ENCODE measurements around the gene MRPL28.

The MRPL28 gene

GRCh38 chr16:373020-373598 is 2.8 kb upstream of the MRPL28 start:
- DNase-seq (ENCODE audit: low read depth) = no peak
- no peak for TF ChIP-seq CTCF (IDR thresholded peaks at IDR 0.05; ENCODE audit: insufficient read depth, low read depth, low read length, missing control alignments)
- H3K4me3 ChIP-seq (ENCODE audit: low read length) = no peak overlapping the region

DNA sequence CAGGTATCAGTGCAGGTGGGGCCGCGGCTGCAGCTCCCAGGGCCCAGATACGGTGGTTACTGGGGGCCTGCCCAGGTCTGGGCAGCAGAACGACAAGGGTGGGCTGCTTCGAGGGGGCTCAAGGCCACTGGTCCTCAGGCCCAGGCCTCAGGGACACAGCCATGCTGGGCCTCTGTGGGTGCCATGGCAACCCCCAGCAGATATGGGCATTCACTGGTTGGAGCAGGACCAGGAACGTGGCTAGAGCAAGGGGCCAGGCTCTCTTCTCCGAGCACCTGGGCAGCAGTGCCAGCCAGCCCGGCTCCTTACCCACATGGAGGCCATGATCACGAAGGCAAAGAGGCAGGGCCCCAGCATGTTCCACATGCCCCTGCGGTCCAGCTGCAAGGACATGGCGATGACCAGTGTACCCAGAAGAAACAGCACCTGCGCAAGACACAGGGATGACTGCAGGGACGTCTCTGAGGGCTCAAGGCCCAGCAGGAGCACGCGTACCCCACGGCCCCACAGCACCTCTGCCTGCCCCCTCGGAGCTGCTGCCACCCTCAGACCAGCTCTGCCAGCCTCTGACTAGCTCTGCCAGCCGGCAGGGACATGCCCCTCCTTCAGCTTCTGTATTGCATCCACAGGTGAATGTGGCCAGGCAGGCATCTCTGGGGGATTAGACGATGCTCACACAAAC is 2.1 kb upstream of the MRPL28 start:
- no peak overlapping the region for H3K4me3 ChIP-seq (ENCODE audit: low read length)
- TF ChIP-seq CTCF (IDR thresholded peaks at IDR 0.05; ENCODE audit: insufficient read depth, low read depth, low read length, missing control alignments) = no peak
- DNase-seq (ENCODE audit: low read depth) = no peak

- no peak for TF ChIP-seq CTCF (IDR thresholded peaks at IDR 0.05; ENCODE audit: insufficient read depth, low read depth, low read length, missing control alignments)
- DNase-seq (ENCODE audit: low read depth) = no peak
- no peak overlapping the region for H3K4me3 ChIP-seq (ENCODE audit: low read length)
These were observed 1.4 kb upstream of the MRPL28 start for GRCh38 chr16:371515-372301.

DNA sequence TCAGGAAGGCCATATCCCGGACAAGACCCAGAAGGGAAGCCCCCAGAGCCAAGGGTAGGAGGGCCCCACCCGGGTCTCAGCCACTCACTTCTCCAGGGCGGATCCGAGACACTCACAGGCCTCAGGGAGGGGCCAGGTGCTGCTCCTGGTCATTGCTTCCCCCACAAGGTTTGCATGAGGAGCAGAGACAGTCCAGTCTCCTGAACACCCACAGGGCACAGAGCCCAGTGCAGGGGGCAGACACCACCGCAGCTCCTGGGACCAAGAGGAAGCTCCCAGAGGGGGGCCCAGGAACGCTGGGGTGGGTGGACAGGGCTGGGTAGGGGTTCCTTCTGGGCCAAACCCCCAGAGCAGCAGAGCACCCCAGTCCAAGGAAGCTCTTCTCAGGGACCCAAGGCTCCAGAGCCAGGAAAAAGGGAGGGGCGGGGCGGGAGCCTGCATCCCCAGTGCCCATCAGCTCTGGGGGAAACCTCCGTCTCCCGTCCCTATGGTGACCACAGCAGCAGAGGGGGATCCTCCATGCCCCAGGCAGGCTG is 709 bp upstream of the MRPL28 start:
- DNase-seq (ENCODE audit: low read depth) = no peak
- H3K4me3 ChIP-seq (ENCODE audit: low read length) = no peak overlapping the region
- TF ChIP-seq CTCF (IDR thresholded peaks at IDR 0.05; ENCODE audit: insufficient read depth, low read depth, low read length, missing control alignments) = no peak

DNA sequence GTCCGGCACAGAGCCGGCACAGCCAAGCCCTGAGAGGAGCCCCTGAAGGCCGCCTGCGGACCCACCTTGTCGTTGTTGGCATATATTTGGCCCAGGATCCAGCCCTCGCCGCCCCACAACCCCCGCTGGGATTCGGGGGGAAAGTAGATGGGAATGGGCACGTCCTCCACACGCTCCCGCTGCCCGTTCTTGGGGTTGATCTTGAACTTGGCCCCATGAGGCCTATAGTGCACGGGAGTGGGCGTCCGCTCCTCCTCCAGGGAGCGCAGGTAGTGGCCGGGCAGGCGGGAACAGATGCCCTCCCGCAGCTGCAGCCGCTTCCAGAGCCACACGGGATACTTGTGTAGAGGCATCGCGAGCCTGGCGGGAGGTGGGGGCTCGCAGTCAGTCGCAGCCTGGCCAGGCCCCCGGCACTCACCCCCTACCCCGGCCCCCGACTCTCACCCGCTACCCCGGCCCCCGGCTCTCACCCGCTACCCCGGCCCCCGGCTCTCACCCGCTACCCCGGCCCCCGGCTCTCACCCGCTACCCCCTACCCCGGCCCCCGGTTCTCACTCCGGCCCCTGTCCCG is 387 bp downstream of the MRPL28 start:
- DNase-seq (ENCODE audit: low read depth) = peak; percentile 25
- no peak for TF ChIP-seq CTCF (IDR thresholded peaks at IDR 0.05; ENCODE audit: insufficient read depth, low read depth, low read length, missing control alignments)
- H3K4me3 ChIP-seq (ENCODE audit: low read length) = peak overlapping the region; percentile 40

GRCh38 chr16:369275-369865 is 968 bp downstream of the MRPL28 start:
- TF ChIP-seq CTCF (IDR thresholded peaks at IDR 0.05; ENCODE audit: insufficient read depth, low read depth, low read length, missing control alignments) = no peak
- H3K4me3 ChIP-seq (ENCODE audit: low read length) = peak overlapping the region; percentile 40
- no peak for DNase-seq (ENCODE audit: low read depth)

Data from epithelial cell of esophagus (primary cell).